Neuron (in vitro differentiated cells): ENCODE measurements around the gene KPNA3.
"Not testable (repeated sequence)": the region's sequence is repeated elsewhere in the genome, so short reads cannot be mapped to it uniquely, and the experiment has no call there.

Experiments
- H2AFZ ChIP-seq: one replicate; pipeline ENCODE4 v1.6.1; 2013; ENCODE audit warnings: low read depth, mild to moderate bottlenecking, inconsistent platforms, low read length, moderate library complexity
- H3K27me3 ChIP-seq: one replicate; pipeline ENCODE4 v1.6.1; 2013; ENCODE audit warnings: low read length; ENCODE audit not compliant: insufficient read depth
- H3K36me3 ChIP-seq: one replicate; pipeline ENCODE4 v1.6.1; 2013; ENCODE audit warnings: low read length; ENCODE audit not compliant: insufficient read depth
- H3K4me1 ChIP-seq: one replicate; pipeline ENCODE4 v1.6.1; 2013; ENCODE audit warnings: low read length; ENCODE audit not compliant: insufficient read depth
- H3K4me3 ChIP-seq: 2 replicates; pipeline ENCODE4 v1.5.1; 2013; ENCODE audit warnings: mild to moderate bottlenecking, low read length, moderate library complexity
- H3K9me3 ChIP-seq: one replicate; pipeline ENCODE4 v1.6.1; 2013; ENCODE audit warnings: low read length

The KPNA3 gene

GRCh38 chr13:49704264-49704663 lies 88.2 kb downstream of the KPNA3 start:
- H3K27me3 ChIP-seq, H3K4me3 ChIP-seq, H3K4me1 ChIP-seq, H2AFZ ChIP-seq, H3K9me3 ChIP-seq: not testable (repeated sequence)
- peaks cover 53% of the 10 kb centered on the region for H3K36me3 ChIP-seq

GRCh38 chr13:49701491-49701890 lies 91.0 kb downstream of the KPNA3 start:
- Histone ChIP-seq H3K4me3 (no peak overlapping the region), H3K9me3 (no peaks in the 10 kb centered on the region), H3K4me1 (no peaks in the 10 kb centered on the region), H3K36me3 (peaks cover 50% of the 10 kb centered on the region), H2AFZ (no peak overlapping the region), H3K27me3 (no peaks in the 10 kb centered on the region)

- H3K9me3 ChIP-seq: no peaks in the 10 kb centered on the region
- H2AFZ ChIP-seq: no peak overlapping the region
- no peak overlapping the region for H3K4me3 ChIP-seq
- H3K36me3 ChIP-seq: peaks cover 29% of the 10 kb centered on the region
- no peaks in the 10 kb centered on the region for H3K27me3 ChIP-seq
- no peaks in the 10 kb centered on the region for H3K4me1 ChIP-seq
Measured at GRCh38 chr13:49697468-49697867, 95.0 kb downstream of the KPNA3 start.

- H3K4me3 ChIP-seq: no peak overlapping the region
- no peak overlapping the region for H2AFZ ChIP-seq
- H3K4me1 ChIP-seq: no peaks in the 10 kb centered on the region
- no peaks in the 10 kb centered on the region for H3K9me3 ChIP-seq
- H3K36me3 ChIP-seq: peaks cover 11% of the 10 kb centered on the region
- H3K27me3 ChIP-seq: no peaks in the 10 kb centered on the region
Measured at GRCh38 chr13:49694446-49694845, 98.0 kb downstream of the KPNA3 start.

- Histone ChIP-seq H3K9me3 (no peaks in the 10 kb centered on the region), H3K27me3 (no peaks in the 10 kb centered on the region), H2AFZ (no peak overlapping the region), H3K4me3 (no peak overlapping the region), H3K36me3 (peaks cover 9% of the 10 kb centered on the region), H3K4me1 (no peaks in the 10 kb centered on the region)
Measured at GRCh38 chr13:49693877-49694276, 98.6 kb downstream of the KPNA3 start.

- Histone ChIP-seq H3K4me3 (no peak overlapping the region), H3K27me3 (no peaks in the 10 kb centered on the region), H3K4me1 (no peaks in the 10 kb centered on the region), H3K36me3 (peaks cover 4% of the 10 kb centered on the region), H3K9me3 (no peaks in the 10 kb centered on the region), H2AFZ (no peak overlapping the region)
Measured at GRCh38 chr13:49693191-49693733, 99.2 kb downstream of the KPNA3 start.

- no peaks in the 10 kb centered on the region for H3K4me1 ChIP-seq
- H3K4me3 ChIP-seq: peak within 1 kb of the TSS; percentile 84
- no peaks in the 10 kb centered on the region for H3K9me3 ChIP-seq
- H2AFZ ChIP-seq: peak within 1 kb of the TSS; percentile 75
- peaks cover 11% of the 10 kb centered on the region for H3K36me3 ChIP-seq
- no peaks in the 10 kb centered on the region for H3K27me3 ChIP-seq
Measured at GRCh38 chr13:49690995-49691784, 101.3 kb downstream of the KPNA3 start, which contains the start of gene EBPL. Gene EBPL (minus strand): TSS chr13:49691486. CDS start chr13:49691424, 62 bp downstream.

- H3K9me3 ChIP-seq: no peaks in the 10 kb centered on the region
- peak overlapping the region; percentile 84 for H3K4me3 ChIP-seq
- no peaks in the 10 kb centered on the region for H3K4me1 ChIP-seq
- H2AFZ ChIP-seq: peak overlapping the region; percentile 75
- peaks cover 11% of the 10 kb centered on the region for H3K36me3 ChIP-seq
- H3K27me3 ChIP-seq: no peaks in the 10 kb centered on the region
Measured at GRCh38 chr13:49690133-49690994, 102.1 kb downstream of the KPNA3 start.

- Histone ChIP-seq H3K27me3 (no peaks in the 10 kb centered on the region), H3K36me3 (peaks cover 15% of the 10 kb centered on the region), H3K9me3 (peaks cover 6% of the 10 kb centered on the region), H3K4me3 (no peak overlapping the region), H3K4me1 (no peaks in the 10 kb centered on the region), H2AFZ (no peak overlapping the region)
Measured at GRCh38 chr13:49683489-49683888, 109.0 kb downstream of the KPNA3 start.

- Histone ChIP-seq H3K4me3 (no peak overlapping the region), H2AFZ (no peak overlapping the region), H3K4me1 (no peaks in the 10 kb centered on the region), H3K27me3 (no peaks in the 10 kb centered on the region), H3K9me3 (peaks cover 10% of the 10 kb centered on the region), H3K36me3 (peaks cover 4% of the 10 kb centered on the region)
Measured at GRCh38 chr13:49681842-49682435, 110.5 kb downstream of the KPNA3 start.

GRCh38 chr13:49679246-49679645 lies 113.2 kb downstream of the KPNA3 start:
- no peaks in the 10 kb centered on the region for H3K27me3 ChIP-seq
- H2AFZ ChIP-seq: no peak overlapping the region
- H3K9me3 ChIP-seq: peaks cover 19% of the 10 kb centered on the region
- H3K36me3 ChIP-seq: peaks cover 4% of the 10 kb centered on the region
- no peaks in the 10 kb centered on the region for H3K4me1 ChIP-seq
- H3K4me3 ChIP-seq: no peak overlapping the region

GRCh38 chr13:49678191-49678914 lies 114.1 kb downstream of the KPNA3 start:
- Histone ChIP-seq H3K27me3 (no peaks in the 10 kb centered on the region), H2AFZ (no peak overlapping the region), H3K36me3 (peaks cover 4% of the 10 kb centered on the region), H3K4me3 (no peak overlapping the region), H3K9me3 (peaks cover 19% of the 10 kb centered on the region), H3K4me1 (no peaks in the 10 kb centered on the region)
